Peyer's patch (tissue), 4 donors: ENCODE data around the gene EHBP1. TPM values are rescaled to one million over a fixed set of nuclear protein-coding genes. Genes with fewer than 3 reads are reported as not detected.

Experiments used
- DNase-seq, 3 donors: peaks; one replicate each; pipeline ENCODE4 v3.0.0-alpha.2; 2017 to 2019
- H3K27ac ChIP-seq, 4 donors: fragments of 200-600 bp; sonication (generic); one replicate each; pipeline ENCODE4 v1.5.1; 2016 to 2019
- H3K27me3 ChIP-seq, 2 donors: fragments of 200-600 bp; sonication (generic); one replicate each; pipeline ENCODE4 v1.5.1; 2019
- H3K36me3 ChIP-seq, 3 donors: fragments of 200-600 bp; sonication (generic); one replicate each; pipeline ENCODE4 v1.5.1; 2016 to 2019
- H3K4me1 ChIP-seq, 4 donors: fragments of 200-600 bp; sonication (generic); one replicate each; pipeline ENCODE4 v1.5.1; 2016 to 2019
- H3K4me3 ChIP-seq, 4 donors: fragments of 200-600 bp; sonication (generic); 1 replicate in 3 of 4; 2 replicates in 1 of 4; pipeline ENCODE4 v1.5.1; 2016 to 2019; ENCODE audit warnings: mild to moderate bottlenecking in 1 of 4
- H3K9me3 ChIP-seq, 4 donors: fragments of 200-600 bp; sonication (generic); one replicate each; pipeline ENCODE4 v1.5.1; 2016 to 2019; ENCODE audit warnings: mild to moderate bottlenecking in 1 of 4
- POLR2A ChIP-seq, 2 donors: fragments of 450-650 bp; IDR thresholded peaks; one replicate each; pipeline ENCODE4 v1.5.1; 2017; ENCODE audit warnings: antibody characterized with exemption in 2 of 2, mild to moderate bottlenecking in 2 of 2, moderate library complexity in 2 of 2
- total RNA-seq, 4 donors: library from RNA; depleted of rRNA; stranded (reverse); fragments of >200 nt; gene quantifications; one replicate each; pipeline ENCODE4 v1.1.0, GENCODE V29; 2016
- TF ChIP-seq, protein P1 (sequence below), 6 experiments: fragments of 450-650 bp in 4 of 6; fragments of 200-600 bp in 2 of 6; sonication (generic) in 1 of 6; IDR thresholded peaks; one replicate each; pipeline ENCODE4 v1.5.1; 2017 to 2019; ENCODE audit warnings: antibody characterized with exemption in 6 of 6, mild to moderate bottlenecking in 3 of 6, moderate library complexity in 1 of 6

The EHBP1 gene
- total RNA-seq, 4 donors from 2014 or later = 27.1 to 190 (median 60.8) TPM

DNA sequence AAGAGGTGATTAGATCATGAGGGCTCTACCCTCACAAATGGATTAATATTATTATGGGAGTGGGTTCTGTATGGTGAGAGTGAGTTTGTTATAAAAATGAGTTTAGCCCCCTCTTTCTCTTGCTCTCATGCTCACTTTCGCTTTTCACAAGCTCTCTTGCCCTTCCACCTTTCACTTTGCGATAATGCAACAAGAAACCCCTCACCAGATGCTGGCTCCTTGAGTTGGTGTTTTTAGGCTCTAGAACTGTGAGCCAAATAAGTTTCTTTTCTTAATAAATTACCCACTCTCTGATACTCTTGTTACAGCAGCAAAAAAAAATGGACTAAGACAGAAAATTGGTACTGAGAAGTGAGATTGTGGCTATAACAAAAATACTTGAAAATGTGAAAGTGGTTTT, 106.5 kb downstream of the EHBP1 start:
- DNase-seq = no peak
- no peaks in the 10 kb centered on the region for H3K27me3 ChIP-seq

DNA sequence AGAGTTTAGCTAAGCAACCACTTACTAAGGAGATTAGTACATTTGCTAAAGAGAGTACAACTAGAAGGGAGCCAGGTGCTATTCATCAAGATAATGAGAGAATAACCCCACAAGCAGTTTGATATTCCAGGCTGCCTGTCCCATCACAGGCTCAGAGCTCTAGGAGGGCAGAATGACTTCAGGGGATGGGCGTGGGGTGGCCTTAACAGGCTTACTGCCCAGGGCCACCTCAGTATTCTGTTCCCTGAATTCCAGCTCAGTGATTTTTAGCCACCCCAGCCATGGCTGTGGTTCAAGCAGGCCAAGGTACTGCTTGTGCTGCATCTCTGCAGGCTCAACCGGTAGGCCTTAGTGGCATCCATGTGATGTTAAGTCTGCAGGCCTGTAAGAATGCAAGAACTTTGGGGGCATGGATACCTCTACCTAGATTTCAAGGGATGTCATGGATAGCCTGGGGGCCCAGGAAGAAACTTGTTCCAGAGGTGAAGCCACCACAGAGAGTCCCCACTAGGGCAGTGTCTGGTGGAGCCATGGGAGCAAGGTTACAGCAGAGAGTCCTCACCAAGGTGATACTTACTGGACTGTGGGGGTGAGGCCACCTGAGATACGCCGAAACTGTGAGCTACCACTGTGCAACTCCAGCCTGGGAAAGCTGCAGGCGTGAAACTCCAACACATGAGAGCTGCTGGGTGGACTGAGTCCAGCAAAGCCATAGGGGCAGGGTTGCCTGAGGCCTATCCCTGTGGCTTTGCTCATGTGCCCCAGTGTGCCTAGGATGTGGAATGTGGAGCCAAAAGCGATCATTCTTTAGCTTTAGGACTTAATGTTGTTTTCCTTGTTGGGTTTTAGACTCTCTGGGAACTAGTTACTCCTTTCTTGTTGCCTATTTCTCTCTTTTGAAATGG, 107.7 kb downstream of the EHBP1 start:
- Histone ChIP-seq H3K27ac (no peak overlapping the region), H3K9me3 (no peaks in the 10 kb centered on the region), H3K27me3 (no peaks in the 10 kb centered on the region), H3K4me1 (no peaks in the 10 kb centered on the region), H3K4me3 (no peak overlapping the region), H3K36me3 (no peaks in the 10 kb centered on the region)
- DNase-seq = no peak
- TF ChIP-seq, protein P1, sequence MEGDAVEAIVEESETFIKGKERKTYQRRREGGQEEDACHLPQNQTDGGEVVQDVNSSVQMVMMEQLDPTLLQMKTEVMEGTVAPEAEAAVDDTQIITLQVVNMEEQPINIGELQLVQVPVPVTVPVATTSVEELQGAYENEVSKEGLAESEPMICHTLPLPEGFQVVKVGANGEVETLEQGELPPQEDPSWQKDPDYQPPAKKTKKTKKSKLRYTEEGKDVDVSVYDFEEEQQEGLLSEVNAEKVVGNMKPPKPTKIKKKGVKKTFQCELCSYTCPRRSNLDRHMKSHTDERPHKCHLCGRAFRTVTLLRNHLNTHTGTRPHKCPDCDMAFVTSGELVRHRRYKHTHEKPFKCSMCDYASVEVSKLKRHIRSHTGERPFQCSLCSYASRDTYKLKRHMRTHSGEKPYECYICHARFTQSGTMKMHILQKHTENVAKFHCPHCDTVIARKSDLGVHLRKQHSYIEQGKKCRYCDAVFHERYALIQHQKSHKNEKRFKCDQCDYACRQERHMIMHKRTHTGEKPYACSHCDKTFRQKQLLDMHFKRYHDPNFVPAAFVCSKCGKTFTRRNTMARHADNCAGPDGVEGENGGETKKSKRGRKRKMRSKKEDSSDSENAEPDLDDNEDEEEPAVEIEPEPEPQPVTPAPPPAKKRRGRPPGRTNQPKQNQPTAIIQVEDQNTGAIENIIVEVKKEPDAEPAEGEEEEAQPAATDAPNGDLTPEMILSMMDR (IDR thresholded peaks at IDR 0.05) = no peak
- no peak for TF ChIP-seq POLR2A (IDR thresholded peaks at IDR 0.05)

More for the DNA sequence above, 106.5 kb downstream of the EHBP1 start:
- H3K9me3 ChIP-seq = no peaks in the 10 kb centered on the region
- TF ChIP-seq, protein P1 (IDR thresholded peaks at IDR 0.05) = no peak
- no peak for TF ChIP-seq POLR2A (IDR thresholded peaks at IDR 0.05)
- H3K27ac ChIP-seq = no peak overlapping the region
- H3K4me1 ChIP-seq = no peaks in the 10 kb centered on the region
- H3K4me3 ChIP-seq = no peak overlapping the region
- no peaks in the 10 kb centered on the region for H3K36me3 ChIP-seq

DNA sequence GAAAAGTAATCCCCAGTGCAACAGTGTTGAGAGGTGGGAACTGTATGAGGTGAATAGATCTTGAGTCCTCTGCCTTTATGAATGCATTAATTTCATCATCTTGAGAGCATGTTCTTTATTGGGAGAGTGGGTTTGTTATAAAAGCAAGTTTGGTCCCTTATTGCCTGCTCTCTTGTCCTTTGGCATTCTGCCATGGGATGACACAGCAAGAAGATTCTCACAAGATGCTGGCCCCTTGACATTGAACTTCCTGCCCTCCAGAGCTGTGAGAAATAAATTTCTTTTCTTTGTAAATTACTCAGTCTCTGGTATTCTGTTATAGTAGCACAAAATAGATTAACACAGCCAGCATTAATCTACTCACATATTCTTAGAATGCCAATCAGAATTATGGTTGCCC, 108.6 kb downstream of the EHBP1 start:
- no peak for DNase-seq
- Histone ChIP-seq H3K9me3 (no peaks in the 10 kb centered on the region), H3K4me3 (no peak overlapping the region), H3K4me1 (no peaks in the 10 kb centered on the region), H3K36me3 (no peaks in the 10 kb centered on the region), H3K27me3 (no peaks in the 10 kb centered on the region), H3K27ac (no peak overlapping the region)
- TF ChIP-seq, protein P1 (IDR thresholded peaks at IDR 0.05) = no peak
- TF ChIP-seq POLR2A (IDR thresholded peaks at IDR 0.05) = no peak

DNA sequence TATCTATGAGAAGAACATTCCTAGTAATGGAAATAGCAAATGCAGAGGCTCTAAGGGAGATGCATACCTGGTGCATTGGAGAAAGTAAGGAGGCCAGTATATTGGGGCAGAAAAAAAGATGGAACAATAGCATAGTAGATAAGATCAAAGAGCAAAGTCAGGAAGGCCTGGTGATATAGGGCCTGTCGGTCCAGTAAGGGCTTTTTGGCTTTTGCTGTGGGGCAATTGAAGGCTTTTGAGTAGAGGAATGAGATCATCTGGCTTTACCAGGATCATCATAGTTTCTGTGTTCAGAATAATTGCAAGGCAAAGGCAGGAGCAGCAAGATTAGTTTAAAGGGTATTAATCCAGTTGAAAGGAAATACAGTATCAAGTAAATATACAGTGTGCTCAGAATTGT, 111.8 kb downstream of the EHBP1 start:
- H3K36me3 ChIP-seq = no peaks in the 10 kb centered on the region
- H3K27ac ChIP-seq = no peak overlapping the region
- DNase-seq = no peak
- no peaks in the 10 kb centered on the region for H3K4me1 ChIP-seq
- no peaks in the 10 kb centered on the region for H3K27me3 ChIP-seq
- TF ChIP-seq POLR2A (IDR thresholded peaks at IDR 0.05) = no peak
- TF ChIP-seq, protein P1 (IDR thresholded peaks at IDR 0.05) = no peak
- no peak overlapping the region for H3K4me3 ChIP-seq
- no peaks in the 10 kb centered on the region for H3K9me3 ChIP-seq

DNA sequence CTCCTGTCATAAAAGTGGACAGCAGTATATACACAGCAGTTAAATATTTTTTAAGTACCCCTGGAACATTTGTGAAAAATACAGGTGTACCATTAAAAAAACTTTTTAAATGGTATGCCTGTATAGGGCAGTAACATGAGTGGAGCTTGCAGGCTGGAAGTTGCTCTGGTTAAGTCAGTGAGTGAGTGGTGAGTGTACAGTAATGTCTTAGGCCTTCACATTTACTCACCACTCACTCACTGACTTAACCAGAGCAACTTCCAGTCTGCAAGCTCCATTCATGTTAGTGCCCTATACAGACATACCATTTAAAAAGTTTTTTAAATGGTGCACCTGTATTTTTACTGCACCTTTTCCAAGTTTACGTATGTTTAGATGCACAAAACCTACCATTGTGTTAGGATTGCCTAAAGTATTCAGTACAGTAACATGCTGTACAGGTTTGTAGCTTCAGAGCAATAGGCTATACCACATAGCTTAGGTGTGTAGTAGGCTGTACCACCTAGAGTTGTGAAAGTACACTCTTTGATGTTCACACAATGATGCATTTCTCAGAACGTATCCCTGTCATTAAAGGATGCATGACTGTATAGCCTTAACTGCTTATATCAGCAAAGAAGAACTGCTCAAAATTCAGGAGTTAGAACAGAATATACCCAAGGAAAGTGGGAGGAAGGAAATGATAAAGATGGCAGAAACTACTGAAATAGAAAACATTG, 112.6 kb downstream of the EHBP1 start:
- Histone ChIP-seq H3K9me3 (no peaks in the 10 kb centered on the region), H3K36me3 (no peaks in the 10 kb centered on the region), H3K27me3 (no peaks in the 10 kb centered on the region), H3K4me1 (no peaks in the 10 kb centered on the region), H3K4me3 (no peak overlapping the region), H3K27ac (no peak overlapping the region)
- DNase-seq = no peak
- TF ChIP-seq, protein P1 (IDR thresholded peaks at IDR 0.05) = no peak
- TF ChIP-seq POLR2A (IDR thresholded peaks at IDR 0.05) = no peak
